CD4-positive, alpha-beta T cell treated with Interleukin-17A for 4 hours (primary cell): ENCODE results near the gene FOXP4.

Source experiments
- DNase-seq: peaks from one replicate; pipeline ENCODE4 v3.0.0-alpha.2; 2020; ENCODE audit warnings: mixed read lengths

Gene FOXP4

GRCh38 chr6:41568202-41568584, 22.0 kb downstream of the FOXP4 start:
- DNase-seq = no peak

GRCh38 chr6:41568585-41569384, 22.6 kb downstream of the FOXP4 start:
- DNase-seq = no peak

DNA sequence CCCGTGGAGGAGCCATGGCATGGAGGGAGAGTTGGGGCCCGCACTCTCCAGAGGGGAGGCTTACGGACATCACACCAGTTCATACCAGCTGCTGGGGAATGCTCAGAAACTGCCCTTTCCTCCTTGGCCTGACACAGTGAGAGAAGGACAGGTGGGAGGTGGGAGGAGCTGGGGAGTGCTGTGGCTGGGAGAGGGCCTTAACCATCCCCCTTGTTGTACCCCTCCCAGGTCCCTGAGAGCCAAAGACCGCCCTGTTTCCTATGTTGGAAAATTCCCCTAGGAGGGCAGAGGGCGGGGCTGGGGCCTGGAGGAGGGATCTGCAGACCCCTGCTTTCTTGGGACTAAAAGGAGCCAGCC, 24.1 kb downstream of the FOXP4 start:
- no peak for DNase-seq

DNA sequence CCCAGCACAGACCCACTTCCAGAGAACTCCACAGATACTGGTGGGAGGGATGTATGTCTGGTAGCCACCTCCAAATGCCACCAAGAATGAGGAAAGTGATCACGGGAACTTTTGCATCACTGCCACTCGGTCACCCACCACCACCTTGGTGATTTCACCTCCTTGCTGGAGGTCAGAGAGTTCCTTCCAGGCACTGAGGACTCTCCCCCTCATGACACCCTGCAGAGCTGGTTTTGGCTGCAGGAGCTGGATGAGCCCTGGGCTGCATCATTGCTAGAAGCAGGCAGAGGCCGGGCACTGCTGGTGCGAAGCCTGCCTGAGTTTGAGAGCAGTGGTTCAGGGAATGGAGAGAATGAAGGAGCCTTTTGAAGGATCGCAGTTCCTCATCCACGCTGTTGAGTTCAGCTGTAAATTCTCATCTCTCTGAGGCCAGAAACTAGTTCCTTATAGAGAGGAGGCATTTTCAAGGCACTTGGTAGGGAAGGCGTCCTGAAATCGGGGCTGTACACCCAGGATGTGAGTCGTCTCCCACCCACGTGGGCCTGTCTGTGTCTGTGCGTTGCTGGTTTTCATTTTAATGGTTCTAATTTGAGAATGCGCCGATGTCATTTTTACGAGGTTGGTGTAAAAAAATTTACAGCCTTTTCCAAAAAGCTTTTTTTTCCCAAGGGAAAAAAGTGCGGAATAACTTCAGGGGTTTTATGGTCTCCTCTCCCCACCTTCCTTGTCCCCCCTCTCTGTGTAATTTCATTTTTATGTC, 25.0 kb downstream of the FOXP4 start:
- no peak for DNase-seq

DNA sequence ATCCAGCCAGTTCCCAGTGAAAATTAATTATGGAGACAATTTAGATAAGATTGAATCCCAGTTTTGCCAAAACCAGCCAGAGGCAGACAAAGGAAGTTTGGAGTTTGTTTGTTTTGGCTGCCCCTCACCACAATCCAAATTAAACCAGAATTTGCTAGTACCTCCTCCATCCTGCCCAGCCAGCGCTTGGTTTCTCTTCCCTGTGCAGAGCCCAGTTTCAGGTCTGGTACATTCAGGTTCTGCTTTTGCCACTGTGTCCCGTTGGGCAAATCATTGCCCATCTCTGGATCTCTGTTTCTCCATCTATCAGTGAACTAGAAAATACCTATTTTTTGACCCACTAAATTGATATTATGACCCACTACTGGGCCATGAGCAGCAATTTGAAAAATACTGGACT, 26.4 kb downstream of the FOXP4 start:
- no peak for DNase-seq

DNA sequence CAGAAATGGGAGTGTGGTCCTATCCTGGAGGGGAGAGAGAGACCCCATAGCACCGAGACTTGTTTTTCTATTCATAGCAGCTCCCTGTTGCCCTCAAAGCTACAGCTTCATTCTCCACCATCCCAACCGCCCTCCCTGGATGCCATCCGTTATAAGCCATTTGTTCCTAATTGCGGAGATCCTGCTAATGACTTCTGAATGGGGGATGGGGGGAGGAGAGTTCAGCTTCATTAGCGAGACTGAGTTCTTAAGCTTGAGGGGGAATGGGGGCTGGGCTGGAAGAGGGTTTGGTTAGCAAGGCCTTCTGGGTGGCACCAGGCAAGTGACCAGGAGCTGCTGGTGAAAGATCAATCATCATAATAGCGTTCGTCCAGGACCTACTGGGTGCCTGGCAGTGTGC, 27.1 kb downstream of the FOXP4 start:
- no peak for DNase-seq

GRCh38 chr6:41573985-41574384, 27.8 kb downstream of the FOXP4 start:
- DNase-seq = no peak

- DNase-seq = no peak
Measured at GRCh38 chr6:41575598-41575997, 29.4 kb downstream of the FOXP4 start.

DNA sequence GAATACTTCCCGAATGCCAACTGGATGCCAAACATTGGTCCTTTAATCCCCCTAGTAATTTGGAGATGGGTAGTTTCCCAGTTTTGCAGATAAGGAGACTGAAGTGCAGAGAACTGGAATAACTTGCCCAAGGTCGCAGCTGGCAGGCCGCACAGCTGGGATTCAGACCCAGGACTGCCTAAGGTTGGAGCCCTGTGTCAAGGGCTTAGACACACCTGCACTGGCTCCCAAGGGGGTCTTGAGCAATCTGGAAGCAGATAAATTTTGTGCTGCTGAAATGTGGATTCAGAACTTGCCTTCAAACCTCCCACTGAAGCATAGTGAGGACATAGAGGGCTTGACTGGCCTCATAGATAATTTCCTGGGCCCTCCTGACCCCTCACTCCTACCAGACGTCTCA, 30.5 kb downstream of the FOXP4 start:
- DNase-seq = no peak

DNA sequence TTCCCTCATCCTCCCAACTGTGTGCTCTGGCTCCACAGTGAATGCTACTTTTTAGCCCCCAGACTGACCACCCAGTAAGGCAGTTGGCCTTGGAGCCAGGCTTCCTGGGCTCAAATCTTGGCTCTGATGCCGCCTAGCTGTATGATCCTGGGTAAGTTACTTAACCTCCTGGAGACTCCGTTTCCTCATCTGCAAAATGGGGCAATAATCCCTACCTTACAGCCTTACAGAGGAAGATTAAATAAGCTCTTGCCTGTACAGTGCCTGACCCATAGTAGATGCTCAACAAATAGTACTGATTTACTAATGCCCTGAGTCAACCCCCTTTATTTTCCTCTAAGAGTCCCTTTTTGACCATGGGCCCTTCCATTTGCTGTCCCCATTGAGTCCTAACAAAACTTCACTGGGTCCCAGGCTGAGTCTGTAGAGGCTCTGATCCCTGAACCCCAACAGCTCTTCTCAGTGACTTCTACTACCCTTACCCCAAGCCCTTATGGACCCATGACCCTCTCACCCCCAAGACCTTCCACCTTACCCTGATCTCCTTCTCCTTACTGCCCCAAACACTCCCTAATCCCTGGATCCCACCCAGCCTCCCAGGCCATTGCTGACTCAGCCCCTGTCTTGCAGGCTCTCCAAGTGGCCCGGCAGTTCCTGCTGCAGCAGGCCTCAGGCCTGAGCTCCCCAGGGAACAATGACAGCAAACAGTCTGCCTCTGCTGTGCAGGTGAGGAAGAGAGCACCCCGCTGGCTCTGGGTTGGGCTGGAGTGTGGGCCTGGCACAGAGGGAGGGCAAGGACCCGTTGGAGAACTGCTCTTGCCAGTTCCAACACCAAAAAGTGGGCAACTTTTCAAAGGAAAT, 31.4 kb downstream of the FOXP4 start:
- DNase-seq = no peak

DNA sequence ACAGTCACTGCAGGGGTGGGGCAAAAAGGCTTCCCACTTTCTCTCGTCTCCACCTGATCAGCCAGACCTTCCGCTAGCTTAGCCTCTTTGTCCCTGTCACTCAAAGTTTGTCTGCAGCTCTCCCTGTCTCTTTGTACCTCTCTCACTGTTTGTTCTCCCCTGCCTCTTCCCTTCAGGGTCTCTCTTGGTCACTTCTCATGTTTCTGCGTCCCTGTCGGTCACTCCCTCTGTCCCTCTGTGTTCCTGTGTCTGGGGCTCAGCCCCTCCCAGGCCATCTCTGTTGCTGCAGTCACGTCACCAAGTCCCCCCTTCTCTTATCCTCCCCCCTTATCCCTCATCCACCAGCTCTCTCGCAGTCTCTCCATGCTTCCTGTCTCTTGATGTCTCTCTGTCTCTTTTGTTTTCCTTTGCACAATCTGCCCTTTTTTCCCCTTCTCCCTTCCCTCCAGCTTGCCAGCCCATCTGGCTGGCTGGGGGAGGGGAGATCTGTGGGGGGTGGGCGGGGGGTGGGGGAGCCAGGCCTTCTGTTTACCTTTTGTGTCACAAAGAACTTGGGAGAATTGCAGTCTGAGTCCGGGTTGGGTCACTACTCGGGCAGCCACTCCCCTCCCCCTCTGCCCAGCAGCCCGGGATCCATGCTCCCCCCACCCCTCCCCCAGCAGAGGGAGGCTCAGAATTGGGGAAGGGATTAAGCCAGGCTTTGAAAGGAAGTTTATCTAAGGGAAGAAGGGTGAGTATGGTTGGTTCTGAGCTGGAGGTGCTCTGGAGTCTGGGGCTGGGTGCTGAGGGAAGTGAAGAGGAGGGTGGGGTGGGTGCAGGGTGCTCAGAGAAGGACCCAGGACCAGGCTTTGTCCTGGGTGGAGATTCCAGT, 32.3 kb downstream of the FOXP4 start:
- DNase-seq = no peak

GRCh38 chr6:41579088-41579610, 33.0 kb downstream of the FOXP4 start:
- no peak for DNase-seq

DNA sequence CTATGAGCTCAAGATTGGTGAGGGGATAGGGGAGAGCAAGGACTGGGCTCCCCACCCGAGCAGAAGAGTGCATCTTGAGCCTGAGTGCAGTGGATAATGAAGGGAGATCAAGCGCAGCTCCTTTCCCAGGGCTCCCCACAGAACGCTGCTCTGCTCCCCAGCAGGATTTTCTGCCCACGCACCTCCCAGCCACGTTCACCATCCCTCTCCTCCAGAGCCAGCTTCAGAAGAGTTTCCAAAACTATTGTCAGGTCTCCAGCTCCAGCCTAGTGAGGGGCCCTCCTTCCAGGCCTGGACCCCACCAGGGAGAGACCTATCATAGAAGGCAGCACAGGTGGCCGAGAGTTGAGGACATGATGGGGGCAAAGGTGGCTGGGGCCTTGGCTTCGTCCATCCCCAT, 34.5 kb downstream of the FOXP4 start:
- no peak for DNase-seq

DNA sequence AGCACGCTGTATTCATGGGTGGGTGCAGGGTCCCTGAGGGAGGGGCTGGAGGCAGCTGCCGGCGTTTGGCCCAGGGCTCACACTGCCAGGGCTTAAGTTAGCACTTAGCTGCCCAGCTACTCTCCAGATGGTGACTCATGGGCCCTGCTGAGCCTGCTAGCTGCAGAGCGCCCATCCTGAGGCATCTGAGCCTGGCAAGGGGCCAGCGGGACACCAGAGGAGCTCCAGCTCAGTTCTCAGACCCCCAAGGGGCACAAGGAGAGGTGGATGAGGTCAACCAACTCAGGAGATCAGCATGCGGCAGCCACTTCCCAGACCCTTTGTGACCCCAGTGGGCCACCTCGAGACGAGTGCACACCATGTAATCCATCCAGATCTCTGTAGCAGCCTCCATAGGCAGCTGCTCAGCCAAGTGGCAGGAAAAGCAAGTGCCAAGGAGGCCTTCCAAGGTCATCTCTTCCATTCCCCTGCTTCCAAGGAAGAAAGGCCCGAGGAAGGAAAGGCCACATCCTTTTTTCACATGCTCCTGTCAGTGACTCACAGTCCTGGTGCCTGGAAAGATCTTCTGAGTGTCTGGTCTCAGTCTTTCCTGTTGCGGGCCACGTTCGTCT, 35.3 kb downstream of the FOXP4 start:
- DNase-seq = no peak

- DNase-seq = no peak
Measured at GRCh38 chr6:41582540-41582939, 36.4 kb downstream of the FOXP4 start.

- no peak for DNase-seq
Measured at GRCh38 chr6:41583565-41583964, 37.4 kb downstream of the FOXP4 start.

DNA sequence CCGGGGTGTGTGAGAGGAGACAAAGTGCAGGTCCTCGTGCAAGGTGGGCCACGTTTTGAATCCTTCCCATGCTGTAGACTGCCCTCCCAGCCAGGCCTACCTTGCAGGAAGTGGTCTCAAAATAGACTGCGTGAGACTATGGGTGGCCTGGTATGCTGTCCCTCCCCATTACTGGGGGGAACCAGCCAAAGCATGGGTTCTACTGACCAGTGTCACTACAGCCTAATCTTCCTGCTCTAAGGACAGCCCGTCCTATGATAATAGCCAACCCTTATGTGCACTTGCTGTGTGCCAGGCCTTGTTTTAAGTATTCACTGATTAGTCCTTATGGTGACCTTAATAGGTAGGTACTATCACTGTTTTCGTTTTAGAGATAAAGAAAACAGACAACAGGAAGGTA, 38.0 kb downstream of the FOXP4 start:
- no peak for DNase-seq

DNA sequence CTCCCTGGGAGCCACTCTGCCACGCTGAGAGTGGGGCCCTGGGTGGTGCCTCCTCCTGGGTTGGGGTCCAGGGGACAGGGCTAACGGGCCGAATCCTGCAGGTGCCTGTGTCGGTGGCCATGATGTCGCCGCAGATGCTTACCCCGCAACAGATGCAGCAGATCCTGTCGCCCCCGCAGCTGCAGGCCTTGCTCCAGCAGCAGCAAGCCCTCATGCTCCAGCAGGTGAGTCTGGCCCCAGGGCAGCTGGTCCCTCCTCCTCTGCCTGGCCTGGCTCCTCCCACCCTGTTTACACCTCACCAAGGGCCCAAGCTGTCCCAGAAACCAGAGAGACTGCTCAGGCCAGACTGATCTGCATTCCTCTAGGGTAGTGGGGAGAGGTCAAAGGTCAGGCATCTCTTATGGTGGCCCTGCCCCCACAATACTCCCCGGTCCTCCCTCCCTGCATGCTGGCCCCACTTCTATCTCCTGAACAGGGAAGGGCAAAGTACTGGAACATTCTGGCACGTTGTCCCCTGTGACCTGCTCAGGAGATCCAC, 38.6 kb downstream of the FOXP4 start:
- no peak for DNase-seq

DNA sequence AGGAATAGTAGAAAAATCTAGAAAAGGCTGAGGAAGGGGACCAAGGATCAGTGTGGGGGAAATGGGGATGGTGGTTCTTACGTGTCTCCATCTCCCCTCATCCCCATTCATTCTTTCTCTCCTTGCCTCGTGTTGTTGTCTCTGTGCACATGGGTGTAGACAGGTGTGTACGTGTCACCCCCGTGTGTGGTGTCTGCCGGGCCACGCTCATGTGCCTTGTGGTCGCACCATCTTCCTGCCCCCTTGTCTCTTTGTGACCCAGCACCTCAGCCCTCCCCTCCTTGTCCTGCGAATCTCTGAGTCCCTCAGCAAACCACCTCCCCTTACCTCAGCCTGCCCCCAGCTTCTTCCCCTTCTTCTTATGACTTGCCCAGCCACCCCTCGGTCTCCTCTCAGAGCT, 39.4 kb downstream of the FOXP4 start:
- no peak for DNase-seq

- DNase-seq = no peak
Measured at GRCh38 chr6:41586252-41587007, 40.2 kb downstream of the FOXP4 start.
